Gastroesophageal sphincter (tissue), 3 donors: ENCODE measurements around the gene VRK3.

ENCODE experiments used
- CTCF ChIP-seq, 4 experiments: fragments of 200-600 bp in 2 of 4; fragments of 450-650 bp in 2 of 4; sonication (generic) in 1 of 4; IDR thresholded peaks; one replicate each; pipeline ENCODE4 v1.5.1; 2017 to 2019; ENCODE audit warnings: antibody characterized with exemption in 4 of 4, mild to moderate bottlenecking in 2 of 4, moderate library complexity in 2 of 4
- EP300 ChIP-seq: sonication (generic); formaldehyde crosslinking; IDR thresholded peaks from one replicate; pipeline ENCODE4 v1.6.1; 2017; ENCODE audit warnings: antibody characterized with exemption, mild to moderate bottlenecking
- POLR2A ChIP-seq, 2 donors: fragments of 450-650 bp; IDR thresholded peaks; one replicate each; pipeline ENCODE4 v1.6.1; 2017; ENCODE audit warnings: antibody characterized with exemption in 2 of 2, mild to moderate bottlenecking in 2 of 2, moderate library complexity in 1 of 2
- POLR2AphosphoS5 ChIP-seq: sonication (generic); formaldehyde crosslinking; IDR thresholded peaks from one replicate; pipeline ENCODE4 v1.6.1; 2017; ENCODE audit warnings: antibody characterized with exemption

- TF ChIP-seq CTCF (IDR thresholded peaks at IDR 0.05) (peak in 3 of 4 experiments; percentile 95 to 96 (median 95)), POLR2AphosphoS5 (no peak), POLR2A (IDR thresholded peaks at IDR 0.05) (no peak), EP300 (no peak)
Measured at GRCh38 chr19:49937750-49938381, 87.3 kb downstream of the VRK3 start.
